Measurements from ENCODE around the gene MYH10.
"Not testable (repeated sequence)": the region's sequence is repeated elsewhere in the genome, so short reads cannot be mapped to it uniquely, and the experiment has no call there.

Gene MYH10

GRCh38 chr17:8630227-8630801 lies at the start of gene MYH10:
Gene MYH10, minus strand, starts transcription at chr17:8630725. Its CDS starts 7,479 bp downstream, at chr17:8623246.
- no peak for DNase-seq (ENCODE audit: low read depth in 2 of 2)

GRCh38 chr17:8679126-8679525 lies 48.6 kb upstream of the MYH10 start:
- no peak for DNase-seq (ENCODE audit: low read depth in 2 of 2)

- no peak for DNase-seq (ENCODE audit: low read depth in 2 of 2)
These were observed 44.8 kb upstream of the MYH10 start for GRCh38 chr17:8675306-8675705.

GRCh38 chr17:8674344-8675305 lies 44.1 kb upstream of the MYH10 start:
- no peak for DNase-seq (ENCODE audit: low read depth in 2 of 2)

GRCh38 chr17:8673612-8674011 lies 43.1 kb upstream of the MYH10 start:
- DNase-seq (ENCODE audit: low read depth in 2 of 2) = no peak

GRCh38 chr17:8672326-8672725 lies 41.8 kb upstream of the MYH10 start:
- no peak for DNase-seq (ENCODE audit: low read depth in 2 of 2)

- no peak for DNase-seq (ENCODE audit: low read depth in 2 of 2)
These were observed 39.9 kb upstream of the MYH10 start for GRCh38 chr17:8670421-8670820.

- no peak for DNase-seq (ENCODE audit: low read depth in 2 of 2)
These were observed 37.7 kb upstream of the MYH10 start for GRCh38 chr17:8668176-8668740.

- DNase-seq (ENCODE audit: low read depth in 2 of 2) = no peak
These were observed 36.9 kb upstream of the MYH10 start for GRCh38 chr17:8667421-8667820.

- no peak for DNase-seq (ENCODE audit: low read depth in 2 of 2)
These were observed 35.2 kb upstream of the MYH10 start for GRCh38 chr17:8665684-8666083.

- DNase-seq (ENCODE audit: low read depth in 2 of 2) = no peak
These were observed 34.1 kb upstream of the MYH10 start for GRCh38 chr17:8664456-8665126.

- DNase-seq (ENCODE audit: low read depth in 2 of 2) = no peak
These were observed 32.4 kb upstream of the MYH10 start for GRCh38 chr17:8662973-8663372.

- DNase-seq (ENCODE audit: low read depth in 2 of 2) = no peak
These were observed 31.7 kb upstream of the MYH10 start for GRCh38 chr17:8662076-8662831.

GRCh38 chr17:8660709-8661108 lies 30.2 kb upstream of the MYH10 start:
- DNase-seq (ENCODE audit: low read depth in 2 of 2) = not testable (repeated sequence)

GRCh38 chr17:8659758-8660410 lies 29.4 kb upstream of the MYH10 start:
- DNase-seq (ENCODE audit: low read depth in 2 of 2) = no peak

GRCh38 chr17:8658810-8659209 lies 28.3 kb upstream of the MYH10 start:
- no peak for DNase-seq (ENCODE audit: low read depth in 2 of 2)

GRCh38 chr17:8656693-8657092 lies 26.2 kb upstream of the MYH10 start:
- DNase-seq (ENCODE audit: low read depth in 2 of 2) = no peak

GRCh38 chr17:8654822-8655221 lies 24.3 kb upstream of the MYH10 start:
- no peak for DNase-seq (ENCODE audit: low read depth in 2 of 2)

GRCh38 chr17:8651013-8651412 lies 20.5 kb upstream of the MYH10 start:
- DNase-seq (ENCODE audit: low read depth in 2 of 2) = no peak

GRCh38 chr17:8650119-8650499 lies 19.6 kb upstream of the MYH10 start:
- DNase-seq (ENCODE audit: low read depth in 2 of 2) = no peak

Data from stimulated activated CD8-positive, alpha-beta memory T cell treated with anti-CD3 and anti-CD28 coated beads, Interleukin-15, amount 100 ng/mL, for 48 hours (primary cell).